OCI-LY1 (cell line): Measurements from ENCODE around the gene CCDC85C.

ENCODE experiments used
- H2AFZ ChIP-seq: fragments of 200-600 bp; sonication (generic), shearing (Covaris generic); 2 replicates; pipeline ENCODE4 v1.6.0; 2014; ENCODE audit warnings: antibody characterized with exemption, mild to moderate bottlenecking, low read length
- H3F3A ChIP-seq: fragments of 200-600 bp; sonication (generic), shearing (Covaris generic); 2 replicates; pipeline ENCODE4 v1.6.0; 2014; ENCODE audit warnings: mild to moderate bottlenecking, antibody characterized with exemption, low read length, moderate library complexity; ENCODE audit not compliant: insufficient read depth
- H3K27ac ChIP-seq: fragments of 200-600 bp; sonication (generic); 2 replicates; pipeline ENCODE4 v1.5.1; 2014; ENCODE audit warnings: low read length, mixed run types, mild to moderate bottlenecking, low read depth; ENCODE audit not compliant: poor library complexity, severe bottlenecking
- H3K27me3 ChIP-seq: fragments of 200-600 bp; sonication (generic); 2 replicates; pipeline ENCODE4 v1.6.0; 2014; ENCODE audit warnings: antibody characterized with exemption, mild to moderate bottlenecking, low read length, moderate library complexity; ENCODE audit not compliant: insufficient read depth
- H3K36me3 ChIP-seq: fragments of 200-600 bp; sonication (generic); 2 replicates; pipeline ENCODE4 v1.6.1; 2014; ENCODE audit warnings: mild to moderate bottlenecking, antibody characterized with exemption, low read length, moderate library complexity, mixed read lengths; ENCODE audit not compliant: insufficient read depth
- H3K4me1 ChIP-seq: fragments of 200-600 bp; sonication (generic); 2 replicates; pipeline ENCODE4 v1.5.1; 2014; ENCODE audit warnings: mild to moderate bottlenecking, low read length, moderate library complexity; ENCODE audit not compliant: insufficient read depth, severe bottlenecking
- H3K4me2 ChIP-seq: fragments of 200-600 bp; sonication (generic), shearing (Covaris generic); 2 replicates; pipeline ENCODE4 v1.6.1; 2014; ENCODE audit warnings: low read length
- H3K4me3 ChIP-seq: fragments of 200-600 bp; sonication (generic); 2 replicates; pipeline ENCODE4 v1.5.1; 2014; ENCODE audit warnings: low read length, low read depth, mild to moderate bottlenecking, mixed read lengths; ENCODE audit not compliant: poor library complexity, severe bottlenecking
- H3K79me2 ChIP-seq: fragments of 200-600 bp; shearing (Covaris generic); 2 replicates; pipeline ENCODE4 v1.6.1; 2016; ENCODE audit warnings: mixed run types, low read length, mixed read lengths; ENCODE audit not compliant: insufficient read depth
- H3K9ac ChIP-seq: fragments of 200-600 bp; sonication (generic), shearing (Covaris generic); 2 replicates; pipeline ENCODE4 v1.6.1; 2014; ENCODE audit warnings: mild to moderate bottlenecking, low read length, mixed read lengths
- H3K9me2 ChIP-seq: fragments of 200-600 bp; sonication (generic), shearing (Covaris generic); 2 replicates; pipeline ENCODE4 v1.6.1; 2014; ENCODE audit warnings: low read depth, mild to moderate bottlenecking, low read length, mixed read lengths
- H3K9me3 ChIP-seq: fragments of 200-600 bp; shearing (Covaris generic); 2 replicates; pipeline ENCODE4 v1.6.1; 2014; ENCODE audit warnings: low read length, mixed read lengths
- H4K20me1 ChIP-seq: fragments of 200-600 bp; sonication (generic), shearing (Covaris generic); 2 replicates; pipeline ENCODE4 v1.6.0; 2016; ENCODE audit warnings: mild to moderate bottlenecking, low read length; ENCODE audit not compliant: insufficient read depth
- EZH2 ChIP-seq: fragments of 200-600 bp; sonication (generic), shearing (Covaris generic); IDR thresholded peaks from 2 replicates; pipeline ENCODE4 v1.8.0; 2017; ENCODE audit warnings: borderline replicate concordance, mixed run types, mild to moderate bottlenecking, antibody characterized with exemption, low read length, moderate library complexity, mixed read lengths
- TF ChIP-seq, protein P1 (sequence below): fragments of 200-600 bp; sonication (generic), shearing (Covaris generic); IDR thresholded peaks from 2 replicates; pipeline ENCODE4 v1.5.1; 2017; ENCODE audit warnings: mild to moderate bottlenecking, antibody characterized with exemption, low read length, moderate library complexity, mixed read lengths

Gene CCDC85C

DNA sequence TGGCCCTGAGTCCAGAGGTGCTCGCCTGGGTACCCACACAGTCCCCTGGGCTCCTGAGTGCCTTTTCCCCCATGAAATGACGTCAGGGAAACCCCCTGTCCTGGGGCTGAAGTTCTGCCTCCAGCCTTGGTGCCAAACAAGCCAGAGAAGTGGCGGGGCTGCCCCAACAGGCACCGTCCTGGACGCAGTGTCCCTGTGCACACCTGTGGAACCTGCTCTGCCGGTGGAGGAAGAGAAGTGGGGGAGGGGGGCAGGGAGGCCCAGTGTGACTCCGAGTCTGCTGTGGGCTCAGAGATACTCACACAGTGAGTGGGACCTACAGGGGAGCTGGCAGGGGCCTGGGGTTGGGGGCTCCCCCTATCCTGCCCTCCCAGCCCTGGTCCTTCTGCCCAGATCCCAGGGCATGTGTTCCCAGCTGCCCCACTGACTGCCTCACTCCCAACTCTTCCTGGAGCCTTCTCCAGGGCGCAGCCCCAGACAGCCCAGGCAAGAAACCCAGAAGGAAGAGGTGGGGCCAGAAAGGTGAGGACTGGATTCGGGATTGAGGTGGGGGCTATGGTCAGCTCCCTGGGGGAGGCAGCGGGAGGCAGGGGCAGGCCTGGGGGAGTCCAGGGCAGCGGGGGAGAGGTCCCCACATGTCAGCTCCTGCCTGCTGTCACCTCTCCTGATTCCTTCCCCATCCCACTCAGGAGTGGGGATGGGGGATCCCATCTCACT lies 24.7 kb downstream of the CCDC85C start:
- Histone ChIP-seq H2AFZ (no peak overlapping the region), H3K79me2 (no peaks in the 10 kb centered on the region), H3K9ac (no peak overlapping the region), H3K4me3 (no peak overlapping the region), H3K27me3 (no peaks in the 10 kb centered on the region; the same call in 1 of the 2 replicates), H3K36me3 (no peaks in the 10 kb centered on the region), H4K20me1 (no peaks in the 10 kb centered on the region), H3K4me2 (no peak overlapping the region), H3K27ac (no peak overlapping the region), H3K4me1 (no peaks in the 10 kb centered on the region), H3K9me3 (no peaks in the 10 kb centered on the region), H3F3A (no peaks in the 10 kb centered on the region), H3K9me2 (no peaks in the 10 kb centered on the region)
- TF ChIP-seq, protein P1, sequence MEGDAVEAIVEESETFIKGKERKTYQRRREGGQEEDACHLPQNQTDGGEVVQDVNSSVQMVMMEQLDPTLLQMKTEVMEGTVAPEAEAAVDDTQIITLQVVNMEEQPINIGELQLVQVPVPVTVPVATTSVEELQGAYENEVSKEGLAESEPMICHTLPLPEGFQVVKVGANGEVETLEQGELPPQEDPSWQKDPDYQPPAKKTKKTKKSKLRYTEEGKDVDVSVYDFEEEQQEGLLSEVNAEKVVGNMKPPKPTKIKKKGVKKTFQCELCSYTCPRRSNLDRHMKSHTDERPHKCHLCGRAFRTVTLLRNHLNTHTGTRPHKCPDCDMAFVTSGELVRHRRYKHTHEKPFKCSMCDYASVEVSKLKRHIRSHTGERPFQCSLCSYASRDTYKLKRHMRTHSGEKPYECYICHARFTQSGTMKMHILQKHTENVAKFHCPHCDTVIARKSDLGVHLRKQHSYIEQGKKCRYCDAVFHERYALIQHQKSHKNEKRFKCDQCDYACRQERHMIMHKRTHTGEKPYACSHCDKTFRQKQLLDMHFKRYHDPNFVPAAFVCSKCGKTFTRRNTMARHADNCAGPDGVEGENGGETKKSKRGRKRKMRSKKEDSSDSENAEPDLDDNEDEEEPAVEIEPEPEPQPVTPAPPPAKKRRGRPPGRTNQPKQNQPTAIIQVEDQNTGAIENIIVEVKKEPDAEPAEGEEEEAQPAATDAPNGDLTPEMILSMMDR, result no peak
- no peak for TF ChIP-seq EZH2

DNA sequence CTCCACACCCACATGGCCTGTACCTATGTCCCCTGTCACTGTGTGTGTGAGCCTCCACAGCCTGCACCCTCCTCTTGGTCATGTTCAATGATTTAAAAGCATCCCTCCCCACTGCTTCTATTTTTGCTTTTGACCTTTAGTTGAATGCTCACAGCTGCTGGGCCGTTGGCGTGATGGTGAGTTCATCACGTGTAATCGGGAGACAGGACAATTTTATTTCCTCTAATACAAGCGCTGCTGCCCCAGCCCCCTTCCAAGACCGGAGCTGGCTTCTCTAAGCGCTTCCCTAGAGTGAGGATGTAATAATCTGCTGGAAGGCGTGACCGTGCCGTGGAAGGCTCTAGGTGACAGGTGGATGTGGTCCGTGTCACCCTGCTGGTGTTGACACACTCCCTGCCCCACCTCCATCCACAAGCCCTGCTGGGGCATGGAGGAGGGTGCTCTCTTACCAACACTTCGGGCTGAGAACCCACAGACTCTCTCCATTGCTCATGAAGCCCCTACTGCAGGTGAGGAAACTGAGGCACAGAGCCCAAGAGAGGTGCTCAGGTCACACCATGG lies 25.4 kb downstream of the CCDC85C start:
- H3K4me3 ChIP-seq, result no peak overlapping the region
- no peak overlapping the region for H2AFZ ChIP-seq
- no peak overlapping the region for H3K4me2 ChIP-seq
- no peaks in the 10 kb centered on the region for H3K9me2 ChIP-seq
- no peak overlapping the region for H3K27ac ChIP-seq
- no peak for TF ChIP-seq EZH2
- TF ChIP-seq, protein P1, result no peak
- H3F3A ChIP-seq, result no peaks in the 10 kb centered on the region
- H3K9ac ChIP-seq, result no peak overlapping the region
- H3K36me3 ChIP-seq, result no peaks in the 10 kb centered on the region
- H4K20me1 ChIP-seq, result no peaks in the 10 kb centered on the region
- H3K79me2 ChIP-seq, result no peaks in the 10 kb centered on the region
- H3K4me1 ChIP-seq, result no peaks in the 10 kb centered on the region
- H3K9me3 ChIP-seq, result no peaks in the 10 kb centered on the region
- no peaks in the 10 kb centered on the region; the same call in 1 of the 2 replicates for H3K27me3 ChIP-seq

- Histone ChIP-seq H3K4me1 (no peaks in the 10 kb centered on the region), H3K79me2 (no peaks in the 10 kb centered on the region), H3K9me3 (no peaks in the 10 kb centered on the region), H2AFZ (no peak overlapping the region), H3K27ac (no peak overlapping the region), H3K27me3 (no peaks in the 10 kb centered on the region; the same call in 1 of the 2 replicates), H3K4me3 (no peak overlapping the region), H3K4me2 (no peak overlapping the region), H4K20me1 (no peaks in the 10 kb centered on the region), H3K9ac (no peak overlapping the region), H3K36me3 (no peaks in the 10 kb centered on the region), H3K9me2 (no peaks in the 10 kb centered on the region), H3F3A (no peaks in the 10 kb centered on the region)
- TF ChIP-seq, protein P1, result no peak
- TF ChIP-seq EZH2, result no peak
Measured at GRCh38 chr14:99576761-99577705, 27.0 kb downstream of the CCDC85C start.
